Measurements from ENCODE around the gene ENSA. TPM values are rescaled to one million over a fixed set of nuclear protein-coding genes. Genes with fewer than 3 reads are reported as not detected.
A peak's percentile ranks its signal among the peaks of the same experiment; 100 is the strongest.
"Not testable (repeated sequence)": the region's sequence is repeated elsewhere in the genome, so short reads cannot be mapped to it uniquely, and the experiment has no call there.

ENSA gene
- total RNA-seq, 1 experiment from 2014 or later = 276 TPM

DNA sequence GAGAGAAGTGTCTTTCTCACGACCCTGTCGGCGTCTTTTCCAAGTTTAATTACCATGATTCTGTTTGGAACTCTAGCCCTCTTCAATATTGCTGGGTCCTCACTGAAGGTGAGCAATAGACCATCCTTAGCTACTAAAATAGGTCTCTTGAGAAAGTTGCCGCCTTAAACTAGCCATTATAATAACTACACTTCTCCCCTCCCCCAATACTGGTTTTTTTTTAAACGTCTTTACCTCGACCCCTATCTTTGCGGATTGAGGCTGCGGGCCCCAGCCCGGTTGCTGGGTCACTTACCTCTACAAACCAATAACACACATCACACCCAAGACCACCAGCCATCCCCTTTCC is 672 bp downstream of the ENSA start:
- no peak overlapping the region for H3K27ac Mint-ChIP-seq (ENCODE audit: unreplicated experiment)
- CTCF ChIA-PET = interaction anchor here (0.8 to 3.4 kb wide), 7 partner anchors 17 to 184 kb away, joined by 3 to 14 read pairs (median 6); partner anchors contain the start of genes GOLPH3L and MCL1
- H3K36me3 Mint-ChIP-seq (ENCODE audit: insufficient read depth, unreplicated experiment) = peaks cover 7% of the 10 kb centered on the region
- peaks cover 29% of the 10 kb centered on the region for H3K4me1 Mint-ChIP-seq (ENCODE audit: low read depth, unreplicated experiment)
- H3K27me3 Mint-ChIP-seq (ENCODE audit: unreplicated experiment) = no peaks in the 10 kb centered on the region
- no peak for DNase-seq
- H3K9me3 Mint-ChIP-seq (ENCODE audit: low read depth, unreplicated experiment) = no peaks in the 10 kb centered on the region
- TF ChIP-seq, protein P1, sequence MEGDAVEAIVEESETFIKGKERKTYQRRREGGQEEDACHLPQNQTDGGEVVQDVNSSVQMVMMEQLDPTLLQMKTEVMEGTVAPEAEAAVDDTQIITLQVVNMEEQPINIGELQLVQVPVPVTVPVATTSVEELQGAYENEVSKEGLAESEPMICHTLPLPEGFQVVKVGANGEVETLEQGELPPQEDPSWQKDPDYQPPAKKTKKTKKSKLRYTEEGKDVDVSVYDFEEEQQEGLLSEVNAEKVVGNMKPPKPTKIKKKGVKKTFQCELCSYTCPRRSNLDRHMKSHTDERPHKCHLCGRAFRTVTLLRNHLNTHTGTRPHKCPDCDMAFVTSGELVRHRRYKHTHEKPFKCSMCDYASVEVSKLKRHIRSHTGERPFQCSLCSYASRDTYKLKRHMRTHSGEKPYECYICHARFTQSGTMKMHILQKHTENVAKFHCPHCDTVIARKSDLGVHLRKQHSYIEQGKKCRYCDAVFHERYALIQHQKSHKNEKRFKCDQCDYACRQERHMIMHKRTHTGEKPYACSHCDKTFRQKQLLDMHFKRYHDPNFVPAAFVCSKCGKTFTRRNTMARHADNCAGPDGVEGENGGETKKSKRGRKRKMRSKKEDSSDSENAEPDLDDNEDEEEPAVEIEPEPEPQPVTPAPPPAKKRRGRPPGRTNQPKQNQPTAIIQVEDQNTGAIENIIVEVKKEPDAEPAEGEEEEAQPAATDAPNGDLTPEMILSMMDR (IDR thresholded peaks at IDR 0.05; ENCODE audit: unreplicated experiment) = no peak
- no peak overlapping the region for H3K4me3 Mint-ChIP-seq (ENCODE audit: low read depth, unreplicated experiment)
- BruUV-seq (replicated peaks) = TSS peak; percentile 48
- intact Hi-C loops (cut with micrococcal nuclease; ENCODE audit: unreplicated experiment) = loop anchor here (5.0 to 10.0 kb wide), 2 partner anchors 39 to 66 kb away; partner anchors contain the start of gene GOLPH3L

DNA sequence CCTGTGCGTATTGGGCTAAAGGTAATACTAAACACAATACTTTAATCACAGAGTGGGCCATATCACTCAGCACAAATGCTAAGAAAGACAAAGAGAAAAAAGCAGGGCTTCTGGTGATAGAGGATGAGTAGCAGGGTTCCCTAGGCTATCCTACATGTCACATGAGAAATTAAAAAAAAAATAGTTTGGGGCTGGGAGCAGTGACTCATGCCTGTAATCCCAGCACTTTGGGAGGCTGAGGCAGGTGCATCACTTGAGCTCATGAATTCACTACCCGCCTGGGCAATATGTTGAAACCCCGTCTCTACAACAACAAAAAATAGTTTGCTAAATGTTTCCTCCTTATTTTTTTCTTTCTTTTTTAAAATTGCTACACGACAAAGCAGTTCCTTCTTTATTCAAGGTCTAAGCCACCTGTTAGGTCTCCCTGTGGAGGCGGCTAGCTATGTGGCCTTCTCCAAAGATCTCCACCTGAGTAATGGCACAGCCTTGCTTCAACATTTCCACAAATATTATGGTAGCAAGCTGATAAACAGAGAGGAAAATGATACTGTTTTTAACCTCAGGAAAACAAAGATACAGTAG is 1.5 kb downstream of the ENSA start:
- CTCF ChIA-PET = interaction anchor here (0.8 to 3.4 kb wide), 4 partner anchors 60 to 185 kb away, joined by 3 to 12 read pairs (median 4); partner anchors contain the start of gene GOLPH3L
- Mint-ChIP-seq H3K27me3 (ENCODE audit: unreplicated experiment) (no peaks in the 10 kb centered on the region), H3K36me3 (ENCODE audit: insufficient read depth, unreplicated experiment) (peaks cover 15% of the 10 kb centered on the region), H3K4me3 (ENCODE audit: low read depth, unreplicated experiment) (no peak overlapping the region), H3K27ac (ENCODE audit: unreplicated experiment) (no peak overlapping the region), H3K4me1 (ENCODE audit: low read depth, unreplicated experiment) (peaks cover 37% of the 10 kb centered on the region), H3K9me3 (ENCODE audit: low read depth, unreplicated experiment) (no peaks in the 10 kb centered on the region)
- DNase-seq = no peak
- BruUV-seq (replicated peaks) = no TSS peak
- TF ChIP-seq, protein P1 (IDR thresholded peaks at IDR 0.05; ENCODE audit: unreplicated experiment) = no peak
- intact Hi-C loops (cut with micrococcal nuclease; ENCODE audit: unreplicated experiment) = loop anchor here (5.0 to 10.0 kb wide), 2 partner anchors 39 to 67 kb away; partner anchors contain the start of gene GOLPH3L

DNA sequence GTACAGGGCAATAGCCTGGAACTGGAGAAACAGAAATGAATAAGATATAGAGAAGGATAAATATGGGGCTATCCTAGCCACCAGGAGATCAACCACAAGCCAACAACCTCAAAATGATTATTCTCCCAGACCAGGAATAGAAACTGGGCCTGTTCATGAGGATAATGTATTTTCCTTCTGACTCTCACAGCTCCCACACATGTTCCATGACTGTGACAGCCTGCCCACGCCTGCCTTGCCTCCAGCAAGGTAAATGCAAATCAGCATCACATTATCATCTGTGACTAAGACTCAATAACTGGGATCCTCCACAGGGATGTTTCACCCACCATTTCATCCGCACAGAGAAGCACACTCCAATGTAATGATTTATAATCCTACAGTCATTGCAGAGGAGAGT is 3.3 kb downstream of the ENSA start:
- Mint-ChIP-seq H3K4me3 (ENCODE audit: low read depth, unreplicated experiment) (no peak overlapping the region), H3K36me3 (ENCODE audit: insufficient read depth, unreplicated experiment) (peaks cover 33% of the 10 kb centered on the region), H3K27me3 (ENCODE audit: unreplicated experiment) (no peaks in the 10 kb centered on the region), H3K4me1 (ENCODE audit: low read depth, unreplicated experiment) (peaks cover 51% of the 10 kb centered on the region), H3K9me3 (ENCODE audit: low read depth, unreplicated experiment) (no peaks in the 10 kb centered on the region), H3K27ac (ENCODE audit: unreplicated experiment) (no peak overlapping the region)
- CTCF ChIA-PET = interaction anchor here (1.1 kb wide), 1 partner anchor 12 kb away, joined by 3 read pairs; no protein-coding TSS in a partner anchor
- no TSS peak for BruUV-seq (replicated peaks)
- no peak for DNase-seq
- TF ChIP-seq, protein P1 (IDR thresholded peaks at IDR 0.05; ENCODE audit: unreplicated experiment) = no peak
- intact Hi-C loops (cut with micrococcal nuclease; ENCODE audit: unreplicated experiment) = loop anchor here (5.0 to 10.0 kb wide), 2 partner anchors 41 to 69 kb away; partner anchors contain the start of gene GOLPH3L

DNA sequence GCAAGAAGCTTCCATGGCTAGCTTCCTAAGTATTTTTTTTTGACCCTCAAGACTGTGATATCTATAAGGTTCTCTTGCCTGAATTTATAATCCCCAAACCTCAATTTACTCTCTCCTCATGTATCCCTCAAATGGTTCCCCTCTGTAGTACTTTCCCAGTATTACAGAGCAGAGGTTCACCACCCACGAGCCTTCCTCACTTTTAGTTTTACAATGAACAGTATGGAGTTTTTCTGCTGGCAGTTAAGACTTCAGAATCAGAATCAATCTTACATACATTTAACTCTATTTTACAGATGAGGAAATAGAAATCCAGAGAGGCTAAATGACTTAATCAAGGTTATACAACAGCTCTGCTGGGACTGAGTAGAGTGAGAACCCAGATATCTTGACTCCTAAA is 4.9 kb downstream of the ENSA start:
- Mint-ChIP-seq H3K36me3 (ENCODE audit: insufficient read depth, unreplicated experiment) (peaks cover 49% of the 10 kb centered on the region), H3K4me3 (ENCODE audit: low read depth, unreplicated experiment) (peak overlapping the region; percentile 5), H3K27ac (ENCODE audit: unreplicated experiment) (peak overlapping the region; percentile 79), H3K4me1 (ENCODE audit: low read depth, unreplicated experiment) (peaks cover 61% of the 10 kb centered on the region)
- H3K9me3 Mint-ChIP-seq (ENCODE audit: low read depth, unreplicated experiment); H3K27me3 Mint-ChIP-seq (ENCODE audit: unreplicated experiment); DNase-seq; BruUV-seq (replicated peaks): not testable (repeated sequence)
- intact Hi-C loops (cut with micrococcal nuclease; ENCODE audit: unreplicated experiment) = loop anchor here (5.0 to 10.0 kb wide), 2 partner anchors 70 to 188 kb away; partner anchors contain the start of gene GOLPH3L
- CTCF ChIA-PET = interaction anchor here (0.6 to 1.0 kb wide), 5 partner anchors 64 to 372 kb away, joined by 3 to 6 read pairs (median 3); partner anchors contain the start of gene GOLPH3L

GRCh38 chr1:150624134-150624533 is 5.3 kb downstream of the ENSA start:
- H3K27me3 Mint-ChIP-seq (ENCODE audit: unreplicated experiment); BruUV-seq (replicated peaks); H3K9me3 Mint-ChIP-seq (ENCODE audit: low read depth, unreplicated experiment): not testable (repeated sequence)
- CTCF ChIA-PET = interaction anchor here (0.6 to 1.0 kb wide), 5 partner anchors 63 to 372 kb away, joined by 3 to 6 read pairs (median 3); partner anchors contain the start of gene GOLPH3L
- Mint-ChIP-seq H3K4me3 (ENCODE audit: low read depth, unreplicated experiment) (peak overlapping the region; percentile 5), H3K36me3 (ENCODE audit: insufficient read depth, unreplicated experiment) (peaks cover 53% of the 10 kb centered on the region), H3K4me1 (ENCODE audit: low read depth, unreplicated experiment) (peaks cover 66% of the 10 kb centered on the region), H3K27ac (ENCODE audit: unreplicated experiment) (peak overlapping the region; percentile 79)
- intact Hi-C loops (cut with micrococcal nuclease; ENCODE audit: unreplicated experiment) = loop anchor here (5.0 to 10.0 kb wide), 2 partner anchors 71 to 188 kb away; partner anchors contain the start of gene GOLPH3L
- peak; percentile 71 for DNase-seq
